Measurements from ENCODE around the gene TMEM41A.

TMEM41A gene

DNA sequence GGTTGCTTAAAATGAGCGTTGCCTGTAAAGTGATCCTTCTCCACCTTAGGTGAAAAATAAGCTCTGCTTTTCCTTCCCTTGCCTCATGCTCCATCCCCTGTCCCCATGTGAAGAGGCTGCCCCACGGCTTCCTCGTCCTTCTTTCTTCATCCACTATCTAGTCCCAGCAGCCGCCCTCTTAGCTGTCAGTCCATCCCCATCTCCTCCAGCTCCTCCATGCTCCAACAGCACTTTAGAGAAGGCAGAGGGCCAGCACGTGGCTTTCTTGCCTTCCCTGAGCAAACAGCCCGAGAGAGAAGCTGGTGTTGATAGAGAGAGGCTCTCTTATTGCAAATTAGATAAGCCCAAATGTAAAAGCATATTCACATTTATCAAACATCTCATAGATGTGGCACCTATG is 9.0 kb upstream of the TMEM41A start:
- no peaks in the 10 kb centered on the region for H3K9me3 ChIP-seq (ENCODE audit: low read length)
- H3K4me2 ChIP-seq (ENCODE audit: low read length): no peak overlapping the region
- H3K36me3 ChIP-seq (ENCODE audit: insufficient read depth, low read length): no peaks in the 10 kb centered on the region
- H3K4me3 ChIP-seq (ENCODE audit: low read depth, low read length, poor library complexity, severe bottlenecking): no peak overlapping the region
- no peaks in the 10 kb centered on the region for H4K20me1 ChIP-seq (ENCODE audit: insufficient read depth, low read length)
- H3K9ac ChIP-seq (ENCODE audit: low read length): no peak overlapping the region
- TF ChIP-seq, protein P1, sequence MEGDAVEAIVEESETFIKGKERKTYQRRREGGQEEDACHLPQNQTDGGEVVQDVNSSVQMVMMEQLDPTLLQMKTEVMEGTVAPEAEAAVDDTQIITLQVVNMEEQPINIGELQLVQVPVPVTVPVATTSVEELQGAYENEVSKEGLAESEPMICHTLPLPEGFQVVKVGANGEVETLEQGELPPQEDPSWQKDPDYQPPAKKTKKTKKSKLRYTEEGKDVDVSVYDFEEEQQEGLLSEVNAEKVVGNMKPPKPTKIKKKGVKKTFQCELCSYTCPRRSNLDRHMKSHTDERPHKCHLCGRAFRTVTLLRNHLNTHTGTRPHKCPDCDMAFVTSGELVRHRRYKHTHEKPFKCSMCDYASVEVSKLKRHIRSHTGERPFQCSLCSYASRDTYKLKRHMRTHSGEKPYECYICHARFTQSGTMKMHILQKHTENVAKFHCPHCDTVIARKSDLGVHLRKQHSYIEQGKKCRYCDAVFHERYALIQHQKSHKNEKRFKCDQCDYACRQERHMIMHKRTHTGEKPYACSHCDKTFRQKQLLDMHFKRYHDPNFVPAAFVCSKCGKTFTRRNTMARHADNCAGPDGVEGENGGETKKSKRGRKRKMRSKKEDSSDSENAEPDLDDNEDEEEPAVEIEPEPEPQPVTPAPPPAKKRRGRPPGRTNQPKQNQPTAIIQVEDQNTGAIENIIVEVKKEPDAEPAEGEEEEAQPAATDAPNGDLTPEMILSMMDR (IDR thresholded peaks at IDR 0.05; ENCODE audit: low read length): no peak
- TF ChIP-seq EZH2 (IDR thresholded peaks at IDR 0.05; ENCODE audit: borderline replicate concordance, low read length): no peak
- no peaks in the 10 kb centered on the region for H3K27me3 ChIP-seq (ENCODE audit: insufficient read depth, low read length)
- H3K27ac ChIP-seq (ENCODE audit: low read depth, low read length, poor library complexity, severe bottlenecking): no peak overlapping the region
- H3F3A ChIP-seq (ENCODE audit: insufficient read depth, low read length): no peaks in the 10 kb centered on the region
- no peaks in the 10 kb centered on the region for H3K9me2 ChIP-seq (ENCODE audit: low read depth, low read length)
- H2AFZ ChIP-seq (ENCODE audit: low read length): no peak overlapping the region
- no peaks in the 10 kb centered on the region for H3K79me2 ChIP-seq (ENCODE audit: insufficient read depth, low read length)
- no peaks in the 10 kb centered on the region for H3K4me1 ChIP-seq (ENCODE audit: insufficient read depth, low read length, severe bottlenecking)

DNA sequence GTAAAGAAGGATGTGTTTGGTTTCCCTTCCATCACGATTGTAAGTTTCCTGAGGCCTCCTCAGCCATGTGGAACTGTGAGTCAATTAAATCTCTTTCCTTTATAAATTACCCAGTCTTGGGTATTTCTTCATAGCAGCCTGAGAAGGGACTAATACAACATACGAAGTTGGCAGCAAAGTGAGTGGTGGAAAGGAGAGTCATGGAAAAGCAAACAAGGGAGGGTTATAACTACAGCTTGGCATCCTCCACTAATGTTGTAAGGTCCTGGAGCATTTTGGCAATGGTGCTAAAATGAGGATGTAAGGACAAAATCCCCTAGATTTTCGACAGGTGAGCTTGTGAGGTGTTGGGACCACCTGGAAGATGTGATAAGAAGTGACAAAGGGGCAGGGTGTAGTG is 5.8 kb upstream of the TMEM41A start:
- H2AFZ ChIP-seq (ENCODE audit: low read length): no peak overlapping the region
- no peak overlapping the region for H3K27ac ChIP-seq (ENCODE audit: low read depth, low read length, poor library complexity, severe bottlenecking)
- H3K4me2 ChIP-seq (ENCODE audit: low read length): no peak overlapping the region
- no peak overlapping the region for H3K9ac ChIP-seq (ENCODE audit: low read length)
- H3K27me3 ChIP-seq (ENCODE audit: insufficient read depth, low read length): no peaks in the 10 kb centered on the region
- no peaks in the 10 kb centered on the region for H3K9me2 ChIP-seq (ENCODE audit: low read depth, low read length)
- no peaks in the 10 kb centered on the region for H3K9me3 ChIP-seq (ENCODE audit: low read length)
- no peak for TF ChIP-seq EZH2 (IDR thresholded peaks at IDR 0.05; ENCODE audit: borderline replicate concordance, low read length)
- TF ChIP-seq, protein P1 (IDR thresholded peaks at IDR 0.05; ENCODE audit: low read length): no peak
- no peak overlapping the region for H3K4me3 ChIP-seq (ENCODE audit: low read depth, low read length, poor library complexity, severe bottlenecking)
- H3F3A ChIP-seq (ENCODE audit: insufficient read depth, low read length): no peaks in the 10 kb centered on the region
- H3K4me1 ChIP-seq (ENCODE audit: insufficient read depth, low read length, severe bottlenecking): no peaks in the 10 kb centered on the region
- no peaks in the 10 kb centered on the region for H4K20me1 ChIP-seq (ENCODE audit: insufficient read depth, low read length)
- no peaks in the 10 kb centered on the region for H3K79me2 ChIP-seq (ENCODE audit: insufficient read depth, low read length)
- no peaks in the 10 kb centered on the region for H3K36me3 ChIP-seq (ENCODE audit: insufficient read depth, low read length)

DNA sequence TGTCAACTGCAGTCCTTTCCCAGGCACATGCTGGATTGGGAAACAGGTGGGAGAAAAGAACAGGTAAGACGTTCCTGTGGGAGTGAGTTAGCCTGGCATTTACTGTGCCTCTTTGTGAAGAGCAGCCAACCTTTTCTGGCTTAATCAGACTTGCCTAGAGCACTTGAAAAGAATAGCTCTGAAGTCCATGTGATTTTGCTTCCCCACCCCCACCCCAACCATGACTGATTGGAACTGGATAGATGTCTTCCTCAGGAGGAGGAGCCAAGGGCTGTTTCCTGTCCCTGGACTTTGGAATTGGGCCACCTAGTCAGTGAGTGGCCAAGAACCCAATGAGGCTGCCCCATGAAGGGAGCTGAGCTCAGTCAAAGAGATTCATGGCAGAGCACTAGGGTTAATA is 4.7 kb upstream of the TMEM41A start:
- H2AFZ ChIP-seq (ENCODE audit: low read length): no peak overlapping the region

More for the DNA sequence above, 4.7 kb upstream of the TMEM41A start:
- Histone ChIP-seq H3F3A (ENCODE audit: insufficient read depth, low read length) (no peaks in the 10 kb centered on the region), H3K79me2 (ENCODE audit: insufficient read depth, low read length) (no peaks in the 10 kb centered on the region), H3K9me2 (ENCODE audit: low read depth, low read length) (no peaks in the 10 kb centered on the region), H4K20me1 (ENCODE audit: insufficient read depth, low read length) (no peaks in the 10 kb centered on the region), H3K4me3 (ENCODE audit: low read depth, low read length, poor library complexity, severe bottlenecking) (no peak overlapping the region), H3K4me1 (ENCODE audit: insufficient read depth, low read length, severe bottlenecking) (no peaks in the 10 kb centered on the region), H3K27ac (ENCODE audit: low read depth, low read length, poor library complexity, severe bottlenecking) (no peak overlapping the region), H3K4me2 (ENCODE audit: low read length) (no peak overlapping the region), H3K36me3 (ENCODE audit: insufficient read depth, low read length) (no peaks in the 10 kb centered on the region), H3K9me3 (ENCODE audit: low read length) (no peaks in the 10 kb centered on the region), H3K9ac (ENCODE audit: low read length) (no peak overlapping the region), H3K27me3 (ENCODE audit: insufficient read depth, low read length) (no peaks in the 10 kb centered on the region)
- TF ChIP-seq EZH2 (IDR thresholded peaks at IDR 0.05; ENCODE audit: borderline replicate concordance, low read length): no peak
- TF ChIP-seq, protein P1 (IDR thresholded peaks at IDR 0.05; ENCODE audit: low read length): no peak

Data from OCI-LY1 (cell line).